Upper lobe of left lung (tissue), 6 donors: ENCODE results near the gene C9orf50. TPM values are rescaled to one million over a fixed set of nuclear protein-coding genes. Genes with fewer than 3 reads are reported as not detected.

ENCODE experiments used
- ATAC-seq, 2 donors: fragments of 200-7000 bp; cut with Tn5 transposase; one replicate each; pipeline ENCODE4 v1.9.1; 2022; ENCODE audit warnings: mild to moderate bottlenecking in 2 of 2, moderate library complexity in 2 of 2; ENCODE audit not compliant: low FRiP score in 2 of 2
- DNase-seq, 2 donors: peaks; one replicate each; pipeline ENCODE4 v3.0.0-alpha.2; 2019 to 2020
- H3K27ac ChIP-seq, 4 donors: fragments of 200-600 bp; sonication (generic); one replicate each; pipeline ENCODE4 v1.5.1; 2016 to 2019
- H3K27me3 ChIP-seq, 4 donors: fragments of 200-600 bp; sonication (generic); one replicate each; pipeline ENCODE4 v1.5.1; 2017 to 2019
- H3K36me3 ChIP-seq, 4 donors: fragments of 200-600 bp; sonication (generic); one replicate each; pipeline ENCODE4 v1.5.1; 2016 to 2019
- H3K4me1 ChIP-seq, 4 donors: fragments of 200-600 bp; sonication (generic); one replicate each; pipeline ENCODE4 v1.5.1; 2018 to 2019
- H3K4me3 ChIP-seq, 4 donors: fragments of 200-600 bp; sonication (generic); one replicate each; pipeline ENCODE4 v1.5.1; 2017 to 2019; ENCODE audit warnings: mild to moderate bottlenecking in 2 of 4, moderate library complexity in 1 of 4
- H3K9me3 ChIP-seq, 4 donors: fragments of 200-600 bp; sonication (generic); one replicate each; pipeline ENCODE4 v1.5.1; 2018 to 2019
- EP300 ChIP-seq, 4 donors: sonication (generic); formaldehyde crosslinking; IDR thresholded peaks; one replicate each; pipeline ENCODE4 v1.5.1; 2017; ENCODE audit warnings: antibody characterized with exemption in 4 of 4, control low read depth in 2 of 4
- POLR2A ChIP-seq, 4 donors: fragments of 450-650 bp; IDR thresholded peaks; one replicate each; pipeline ENCODE4 v1.5.1; 2016 to 2017; ENCODE audit warnings: antibody characterized with exemption in 4 of 4, mild to moderate bottlenecking in 2 of 4
- POLR2AphosphoS5 ChIP-seq, 2 donors: sonication (generic); formaldehyde crosslinking; IDR thresholded peaks; one replicate each; pipeline ENCODE4 v1.5.1; 2017; ENCODE audit warnings: antibody characterized with exemption in 2 of 2
- WGBS, 2 donors: methylation state at CpG; one replicate each; pipeline ENCODE4 v1.1.5; 2017 to 2018; 5-methylcytosine and 5-hydroxymethylcytosine counted together
- total RNA-seq, 6 donors: library from RNA; depleted of rRNA in 4 of 6; stranded (reverse); fragments of >200 nt in 4 of 6; gene quantifications; one replicate each; pipeline versions ENCODE4 v1.1.0 to v1.2.1, GENCODE V29; 2016 to 2021
- TF ChIP-seq, protein P1 (sequence below), 6 experiments: fragments of 450-650 bp in 4 of 6; fragments of 200-600 bp in 2 of 6; sonication (generic) in 2 of 6; IDR thresholded peaks; one replicate each; pipeline ENCODE4 v1.5.1; 2016 to 2019; ENCODE audit warnings: antibody characterized with exemption in 6 of 6
- donor health status: DM: no; HTN: no; CAD: no; lungs with moderate emphysema.
- donor health status: DM: no; HTN: yes; CAD: no; lungs with severe emphysema.

The C9orf50 gene
- total RNA-seq, 6 donors from 2014 or later, result not detected

DNA sequence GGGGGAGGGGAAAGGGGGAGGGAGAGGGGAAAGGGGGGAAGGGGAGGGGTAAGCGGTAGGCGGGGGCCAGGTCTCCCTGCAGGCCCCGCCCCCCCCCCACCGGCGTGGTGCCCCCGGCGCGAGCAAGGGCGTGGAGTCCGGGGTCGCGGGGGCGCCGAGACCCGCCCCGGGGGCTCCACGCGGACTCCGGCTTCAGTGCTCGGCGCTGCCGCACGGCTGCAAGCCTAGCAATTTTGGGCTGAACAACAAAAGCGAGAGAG, 10.8 kb downstream of the C9orf50 start:
- TF ChIP-seq EP300 (IDR thresholded peaks at IDR 0.05) (no peak), POLR2AphosphoS5 (IDR thresholded peaks at IDR 0.05) (no peak), POLR2A (IDR thresholded peaks at IDR 0.05) (no peak)
- TF ChIP-seq, protein P1, sequence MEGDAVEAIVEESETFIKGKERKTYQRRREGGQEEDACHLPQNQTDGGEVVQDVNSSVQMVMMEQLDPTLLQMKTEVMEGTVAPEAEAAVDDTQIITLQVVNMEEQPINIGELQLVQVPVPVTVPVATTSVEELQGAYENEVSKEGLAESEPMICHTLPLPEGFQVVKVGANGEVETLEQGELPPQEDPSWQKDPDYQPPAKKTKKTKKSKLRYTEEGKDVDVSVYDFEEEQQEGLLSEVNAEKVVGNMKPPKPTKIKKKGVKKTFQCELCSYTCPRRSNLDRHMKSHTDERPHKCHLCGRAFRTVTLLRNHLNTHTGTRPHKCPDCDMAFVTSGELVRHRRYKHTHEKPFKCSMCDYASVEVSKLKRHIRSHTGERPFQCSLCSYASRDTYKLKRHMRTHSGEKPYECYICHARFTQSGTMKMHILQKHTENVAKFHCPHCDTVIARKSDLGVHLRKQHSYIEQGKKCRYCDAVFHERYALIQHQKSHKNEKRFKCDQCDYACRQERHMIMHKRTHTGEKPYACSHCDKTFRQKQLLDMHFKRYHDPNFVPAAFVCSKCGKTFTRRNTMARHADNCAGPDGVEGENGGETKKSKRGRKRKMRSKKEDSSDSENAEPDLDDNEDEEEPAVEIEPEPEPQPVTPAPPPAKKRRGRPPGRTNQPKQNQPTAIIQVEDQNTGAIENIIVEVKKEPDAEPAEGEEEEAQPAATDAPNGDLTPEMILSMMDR (IDR thresholded peaks at IDR 0.05), result no peak
- peak overlapping the region; percentile 81 to 93 (median 86) for H3K27ac ChIP-seq
- no peaks in the 10 kb centered on the region for H3K27me3 ChIP-seq
- ATAC-seq, result no peak
- peak overlapping the region; percentile 39 to 85 (median 66) for H3K4me3 ChIP-seq
- 0 to 1% methylated on average over 6 to 18 of the region's 24 CpGs for WGBS, 2 donors
- no peaks in the 10 kb centered on the region for H3K9me3 ChIP-seq
- no peaks in the 10 kb centered on the region for H3K36me3 ChIP-seq
- H3K4me1 ChIP-seq, result peaks cover 36 to 47% (median 43%) of the 10 kb centered on the region in 4 donors
- DNase-seq, result no peak

DNA sequence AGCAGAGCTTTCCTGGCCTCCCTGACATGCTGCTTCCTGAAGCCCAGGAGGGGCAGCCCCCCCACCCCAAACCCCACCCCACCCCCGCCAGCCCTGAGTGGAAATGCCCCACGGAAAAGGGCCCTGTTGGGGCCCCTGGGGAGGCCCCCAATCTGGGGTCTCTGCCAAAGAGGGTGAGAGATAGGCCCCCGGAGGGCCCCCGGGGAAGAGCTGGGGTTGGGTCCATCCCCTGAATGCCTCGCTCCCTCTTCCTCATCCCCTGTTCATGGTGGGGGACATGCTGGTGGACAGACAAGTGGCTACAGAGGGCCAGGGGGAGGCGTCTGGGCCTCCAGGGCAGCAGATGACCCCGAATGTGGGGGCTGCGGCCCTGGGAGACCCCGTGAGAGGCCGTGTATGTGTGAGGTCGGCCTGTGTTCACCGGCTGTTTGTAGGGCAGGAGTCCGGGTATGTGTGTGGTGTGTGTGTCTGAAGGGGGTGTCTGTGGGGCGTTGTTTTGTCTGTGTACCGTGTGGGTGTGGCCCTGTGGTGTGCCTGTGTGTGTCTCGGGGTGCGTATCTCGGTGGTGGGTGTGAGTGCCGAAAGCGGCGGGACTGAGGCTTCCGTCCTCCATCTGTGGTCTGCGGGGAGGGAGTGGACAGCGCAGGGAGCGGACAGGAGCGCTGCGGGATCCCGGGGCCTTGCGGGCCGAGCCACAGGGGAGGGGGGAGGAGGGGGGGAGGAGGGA, 11.3 kb downstream of the C9orf50 start:
- peaks cover 36 to 47% (median 43%) of the 10 kb centered on the region in 4 donors for H3K4me1 ChIP-seq
- H3K27me3 ChIP-seq, result no peaks in the 10 kb centered on the region
- H3K4me3 ChIP-seq, result peak overlapping the region in 3 of 4 donors; percentile 61 to 85 (median 70)
- H3K9me3 ChIP-seq, result no peaks in the 10 kb centered on the region
- ATAC-seq (peak in 1 of 2 donors; percentile 31), DNase-seq (peak; percentile 60 to 73)
- TF ChIP-seq POLR2AphosphoS5 (IDR thresholded peaks at IDR 0.05), result peak in 1 of 2 donors; percentile 6
- TF ChIP-seq, protein P1 (IDR thresholded peaks at IDR 0.05), result no peak
- 17 to 41% methylated on average over 12 to 21 of the region's 30 CpGs for WGBS, 2 donors
- H3K27ac ChIP-seq, result peak overlapping the region; percentile 81 to 93 (median 86)
- H3K36me3 ChIP-seq, result no peaks in the 10 kb centered on the region

DNA sequence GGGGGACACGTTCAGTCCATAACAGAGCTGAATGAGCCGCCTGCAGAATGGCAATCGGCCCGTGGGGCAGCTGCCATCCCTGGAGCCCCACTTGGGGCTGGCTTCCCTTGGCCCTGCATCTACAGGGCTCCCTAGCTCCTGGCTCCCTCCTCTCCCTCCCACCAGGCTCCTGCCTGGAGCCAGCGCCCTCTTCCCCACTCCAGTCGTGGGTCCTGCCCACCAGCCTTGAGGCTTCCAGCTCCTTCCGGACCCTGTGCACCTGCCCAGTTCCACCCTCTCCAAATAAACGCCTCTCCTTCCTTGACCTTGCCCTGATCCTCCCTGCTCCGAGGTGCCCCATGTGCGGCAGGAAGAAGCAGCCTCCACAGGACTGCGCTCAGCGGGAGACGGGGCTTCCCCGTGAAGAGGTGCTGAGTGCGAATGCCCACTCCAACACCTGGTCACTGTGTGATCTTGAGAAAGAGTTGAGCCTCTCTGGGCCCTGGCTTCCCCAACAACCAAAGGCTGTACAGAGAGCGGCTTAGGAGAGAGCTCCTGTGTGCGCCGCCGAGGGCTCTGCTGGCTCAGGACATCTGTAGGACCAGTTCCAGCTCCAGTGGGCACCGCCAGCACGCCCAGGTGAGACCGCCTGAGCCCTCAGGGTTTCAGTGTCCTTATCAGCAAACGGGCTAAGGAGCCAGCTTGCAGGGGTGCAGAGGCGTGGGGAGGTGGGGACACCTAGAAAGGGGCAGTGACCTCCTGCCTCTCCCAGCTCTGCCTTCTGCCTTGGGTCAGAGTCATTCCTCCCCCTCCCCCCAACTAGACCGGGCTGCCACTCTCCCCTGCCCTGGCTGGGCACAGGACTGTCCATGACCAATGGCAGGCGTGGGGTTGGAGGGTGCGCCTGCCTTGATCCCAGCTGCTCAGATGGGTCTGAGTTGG, 12.1 kb downstream of the C9orf50 start:
- Histone ChIP-seq H3K36me3 (no peaks in the 10 kb centered on the region), H3K9me3 (no peaks in the 10 kb centered on the region), H3K27ac (peak overlapping the region; percentile 81 to 93 (median 86)), H3K4me1 (peaks cover 36 to 47% (median 43%) of the 10 kb centered on the region in 4 donors), H3K4me3 (no peak overlapping the region), H3K27me3 (no peaks in the 10 kb centered on the region)
- DNase-seq (peak in 1 of 2 donors; percentile 74), ATAC-seq (no peak)
- WGBS, 2 donors, result 82 to 85% methylated on average over 8 to 27 of the region's 27 CpGs
- TF ChIP-seq, protein P1 (IDR thresholded peaks at IDR 0.05), result no peak
- no peak for TF ChIP-seq POLR2AphosphoS5 (IDR thresholded peaks at IDR 0.05)
- TF ChIP-seq EP300 (IDR thresholded peaks at IDR 0.05), result no peak
- no peak for TF ChIP-seq POLR2A (IDR thresholded peaks at IDR 0.05)

DNA sequence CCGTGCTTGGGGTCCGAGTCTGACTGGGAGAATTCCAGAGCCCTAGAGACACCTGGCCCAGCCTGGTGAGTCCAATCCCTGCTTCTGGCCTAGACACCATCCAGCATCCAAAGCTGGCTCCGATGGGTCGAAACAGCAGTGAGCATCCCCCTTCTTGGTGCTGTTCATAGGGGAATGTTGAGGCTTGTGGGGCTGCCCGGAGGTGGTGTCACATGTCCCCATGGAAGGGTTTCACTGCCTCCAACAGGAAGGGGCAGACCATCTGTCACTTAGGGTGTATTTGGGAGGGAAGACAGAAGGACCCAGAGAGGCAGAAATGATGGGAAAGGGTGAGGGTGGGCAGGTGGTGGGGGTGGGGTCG, 13.9 kb downstream of the C9orf50 start:
- TF ChIP-seq POLR2AphosphoS5 (IDR thresholded peaks at IDR 0.05), result no peak
- no peak for TF ChIP-seq EP300 (IDR thresholded peaks at IDR 0.05)
- TF ChIP-seq, protein P1 (IDR thresholded peaks at IDR 0.05), result no peak
- TF ChIP-seq POLR2A (IDR thresholded peaks at IDR 0.05), result no peak
- Histone ChIP-seq H3K27ac (peak overlapping the region; percentile 54 to 93 (median 86)), H3K4me3 (no peak overlapping the region), H3K36me3 (no peaks in the 10 kb centered on the region), H3K9me3 (no peaks in the 10 kb centered on the region), H3K27me3 (no peaks in the 10 kb centered on the region), H3K4me1 (peaks cover 38 to 47% (median 44%) of the 10 kb centered on the region in 4 donors)
- WGBS, 2 donors, result 29 to 78% methylated on average over 2 to 6 of the region's 6 CpGs
- DNase-seq (no peak), ATAC-seq (no peak)
